ENCODE measurements around the gene DUOX1. TPM values are rescaled to one million over a fixed set of nuclear protein-coding genes. Genes with fewer than 3 reads are reported as not detected.

Gene DUOX1
- total RNA-seq, 1 experiment from 2014 or later = 19.6 TPM

GRCh38 chr15:45167631-45168205, 37.9 kb downstream of the DUOX1 start:
- Histone ChIP-seq H4K20me1 (ENCODE audit: insufficient read depth) (no peaks in the 10 kb centered on the region), H3K9ac (ENCODE audit: low read length) (peak overlapping the region; percentile 83), H3K4me3 (replicated peaks in 1 of 2; ENCODE audit: low read depth in 1 of 2, low read length in 2 of 2) (peak overlapping the region; percentile 73 to 74), H3K79me2 (ENCODE audit: insufficient read depth, low read length) (no peaks in the 10 kb centered on the region), H3K27ac (ENCODE audit: low read depth, low read length) (peak overlapping the region; percentile 90), H3K4me1 (ENCODE audit: control insufficient read depth in 1 of 2, insufficient read depth in 2 of 2, low read length in 2 of 2) (peaks cover 8 to 25% of the 10 kb centered on the region in 2 experiments), H3K9me3 (ENCODE audit: control insufficient read depth in 1 of 2, insufficient read depth in 1 of 2, low read depth in 1 of 2, low read length in 2 of 2) (no peaks in the 10 kb centered on the region), H3K4me2 (ENCODE audit: low read length) (peak overlapping the region; percentile 80), H3K27me3 (ENCODE audit: insufficient read depth, low read length) (no peaks in the 10 kb centered on the region), H3K9me2 (ENCODE audit: insufficient read depth) (no peaks in the 10 kb centered on the region), H3K36me3 (ENCODE audit: control insufficient read depth in 1 of 2, insufficient read depth in 2 of 2, low read length in 2 of 2) (no peaks in the 10 kb centered on the region), H2AFZ (ENCODE audit: low read depth, low read length, poor library complexity, severe bottlenecking) (no peak overlapping the region)
- ChIA-PET CTCF (interaction anchor here (0.7 to 2.4 kb wide), 7 partner anchors 17 to 229 kb away, joined by 3 to 6 read pairs (median 3); no protein-coding TSS in a partner anchor), RAD21 (ENCODE audit: low non-redundant PET in 1 of 2, low total read pairs in 2 of 2, uncharacterized antibody in 2 of 2, unreplicated experiment in 2 of 2) (no interaction called here), POLR2A (no interaction called here)
- no peak for DNase-seq (ENCODE audit: low read depth, low spot score)
- intact Hi-C loops (cut with micrococcal nuclease) = loop anchor here (2.0 to 10.0 kb wide), 2 partner anchors 31 to 447 kb away; no protein-coding TSS in a partner anchor
- BruUV-seq (replicated peaks) = no TSS peak
- TF ChIP-seq EGR1 (IDR thresholded peaks at IDR 0.05; ENCODE audit: low read depth) = no peak
- TF ChIP-seq SIN3A (IDR thresholded peaks at IDR 0.05; ENCODE audit: low read depth) = no peak
- TF ChIP-seq JUND (IDR thresholded peaks at IDR 0.05) = no peak
- TF ChIP-seq SRF (IDR thresholded peaks at IDR 0.05; ENCODE audit: low read depth) = no peak
- no peak for TF ChIP-seq CEBPB (IDR thresholded peaks at IDR 0.05; ENCODE audit: low read depth)
- no peak for TF ChIP-seq EZH2phosphoT487 (IDR thresholded peaks at IDR 0.05; ENCODE audit: borderline replicate concordance)
- TF ChIP-seq SP1 (IDR thresholded peaks at IDR 0.05; ENCODE audit: low read depth) = no peak
- no peak for TF ChIP-seq MAX (IDR thresholded peaks at IDR 0.05)
- TF ChIP-seq POLR2A (IDR thresholded peaks at IDR 0.05; ENCODE audit: borderline replicate concordance, extremely low read depth, insufficient read depth, insufficient read length) = no peak
- TF ChIP-seq ELF1 (IDR thresholded peaks at IDR 0.05; ENCODE audit: borderline replicate concordance, low read depth) = no peak
- TF ChIP-seq RAD21 (IDR thresholded peaks at IDR 0.05; ENCODE audit: low read depth) = no peak
- no peak for TF ChIP-seq CBX3 (IDR thresholded peaks at IDR 0.05; ENCODE audit: low read depth)
- no peak for TF ChIP-seq EZH2 (IDR thresholded peaks at IDR 0.05)
- no peak for TF ChIP-seq ZFX (IDR thresholded peaks at IDR 0.05)
- ATAC-seq = no peak

Data from HCT116 (cell line).